Endothelial cell (in vitro differentiated cells): ENCODE results near the gene S100A16. TPM values are rescaled to one million over a fixed set of nuclear protein-coding genes. Genes with fewer than 3 reads are reported as not detected.

ENCODE experiments used
- DNase-seq: peaks from one replicate; pipeline ENCODE4 v3.0.0; 2021; ENCODE audit warnings: low spot score
- H3K27ac Mint-ChIP-seq: one replicate; pipeline ENCODE4 v1.8.0; 2021; ENCODE audit warnings: mixed read lengths, inconsistent platforms; ENCODE audit not compliant: unreplicated experiment
- H3K27me3 Mint-ChIP-seq: one replicate; pipeline ENCODE4 v1.8.0; 2021; ENCODE audit warnings: mild to moderate bottlenecking, moderate library complexity, mixed read lengths, inconsistent platforms; ENCODE audit not compliant: unreplicated experiment
- H3K36me3 Mint-ChIP-seq: one replicate; pipeline ENCODE4 v1.8.0; 2021; ENCODE audit warnings: mild to moderate bottlenecking, low read depth, mixed read lengths, inconsistent platforms; ENCODE audit not compliant: unreplicated experiment
- H3K4me1 Mint-ChIP-seq: one replicate; pipeline ENCODE4 v1.8.0; 2021; ENCODE audit warnings: mild to moderate bottlenecking, mixed read lengths, inconsistent platforms; ENCODE audit not compliant: unreplicated experiment
- H3K4me3 Mint-ChIP-seq: one replicate; pipeline ENCODE4 v1.8.0; 2021; ENCODE audit warnings: mild to moderate bottlenecking, mixed read lengths, inconsistent platforms; ENCODE audit not compliant: unreplicated experiment
- H3K9me3 Mint-ChIP-seq: one replicate; pipeline ENCODE4 v1.8.0; 2021; ENCODE audit warnings: mixed read lengths, inconsistent platforms; ENCODE audit not compliant: unreplicated experiment
- CTCF ChIP-seq: fragments of 200-600 bp; sonication (generic); IDR thresholded peaks from one replicate; pipeline ENCODE4 v1.5.0; 2021; ENCODE audit warnings: antibody characterized with exemption; ENCODE audit not compliant: unreplicated experiment
- total RNA-seq: library from RNA; stranded (reverse); fragmentation: NEBNext Ultra II Directional; extraction: Animal tissue kit (Norgen Biotek cat#: 25700); gene quantifications from one replicate; pipeline ENCODE4 v1.2.1, GENCODE V29; 2021; ENCODE audit not compliant: unreplicated experiment

S100A16 gene
- total RNA-seq, 1 donor from 2014 or later: 363 TPM

GRCh38 chr1:153560771-153561465 is 52.0 kb downstream of the S100A16 start:
- no peak for TF ChIP-seq CTCF
- H3K4me1 Mint-ChIP-seq: peaks cover 3% of the 10 kb centered on the region
- H3K27ac Mint-ChIP-seq: no peak overlapping the region
- no peak for DNase-seq
- H3K9me3 Mint-ChIP-seq: no peaks in the 10 kb centered on the region
- H3K36me3 Mint-ChIP-seq: no peaks in the 10 kb centered on the region
- H3K27me3 Mint-ChIP-seq: peaks cover 4% of the 10 kb centered on the region
- no peak overlapping the region for H3K4me3 Mint-ChIP-seq

GRCh38 chr1:153560241-153560640 is 52.7 kb downstream of the S100A16 start:
- Mint-ChIP-seq H3K4me1 (peaks cover 3% of the 10 kb centered on the region), H3K27me3 (peaks cover 4% of the 10 kb centered on the region), H3K9me3 (no peaks in the 10 kb centered on the region), H3K4me3 (no peak overlapping the region), H3K36me3 (no peaks in the 10 kb centered on the region), H3K27ac (peak overlapping the region; percentile 48)
- DNase-seq: no peak
- no peak for TF ChIP-seq CTCF

GRCh38 chr1:153557877-153558276 is 55.1 kb downstream of the S100A16 start:
- TF ChIP-seq CTCF: no peak
- no peak for DNase-seq
- no peak overlapping the region for H3K4me3 Mint-ChIP-seq
- H3K27me3 Mint-ChIP-seq: peaks cover 5% of the 10 kb centered on the region
- no peaks in the 10 kb centered on the region for H3K36me3 Mint-ChIP-seq
- H3K27ac Mint-ChIP-seq: no peak overlapping the region
- H3K4me1 Mint-ChIP-seq: peaks cover 21% of the 10 kb centered on the region
- no peaks in the 10 kb centered on the region for H3K9me3 Mint-ChIP-seq

Other genes with a start within 250 kb of the S100A16 start
- not detected for gene S100A12, start 237.5 kb downstream of the S100A16 start, total RNA-seq
- gene S100A8, start 222.1 kb downstream of the S100A16 start, total RNA-seq: not detected
- gene S100A7A, start 196.6 kb downstream of the S100A16 start, total RNA-seq: not detected
- gene S100A7, start 152.5 kb downstream of the S100A16 start, total RNA-seq: not detected
- 11.9 TPM for gene S100A6, start 77.1 kb downstream of the S100A16 start, total RNA-seq
- gene S100A5, start 72.2 kb downstream of the S100A16 start, total RNA-seq: not detected
- gene S100A4, start 67.3 kb downstream of the S100A16 start, total RNA-seq: 2.8 TPM
- gene S100A3, start 63.9 kb downstream of the S100A16 start, total RNA-seq: not detected
- gene S100A2, start 47.3 kb downstream of the S100A16 start, total RNA-seq: not detected
- not detected for gene S100A14, start 3.2 kb upstream of the S100A16 start, total RNA-seq
- gene S100A13, start 14.4 kb upstream of the S100A16 start, total RNA-seq: 152 TPM
- not detected for gene S100A1, start 15.3 kb upstream of the S100A16 start, total RNA-seq
- 59.3 TPM for gene CHTOP, start 20.9 kb upstream of the S100A16 start, total RNA-seq
- 23.6 TPM for gene SNAPIN, start 45.6 kb upstream of the S100A16 start, total RNA-seq
- gene ILF2, start 57.9 kb upstream of the S100A16 start, total RNA-seq: 216 TPM
- gene NPR1, start 65.6 kb upstream of the S100A16 start, total RNA-seq: 57.1 TPM
- 69.4 TPM for gene INTS3, start 114.9 kb upstream of the S100A16 start, total RNA-seq
- gene SLC27A3, start 162.3 kb upstream of the S100A16 start, total RNA-seq: 72.7 TPM